Stimulated activated CD8-positive, alpha-beta memory T cell treated with anti-CD3 and anti-CD28 coated beads, Interleukin-7, amount 100 ng/mL, for 24 hours (primary cell): ENCODE results near the gene IGFN1.

Experiments
- DNase-seq: peaks from one replicate; pipeline ENCODE4 v3.0.0-alpha.2; 2020; ENCODE audit warnings: low read depth

The IGFN1 gene

DNA sequence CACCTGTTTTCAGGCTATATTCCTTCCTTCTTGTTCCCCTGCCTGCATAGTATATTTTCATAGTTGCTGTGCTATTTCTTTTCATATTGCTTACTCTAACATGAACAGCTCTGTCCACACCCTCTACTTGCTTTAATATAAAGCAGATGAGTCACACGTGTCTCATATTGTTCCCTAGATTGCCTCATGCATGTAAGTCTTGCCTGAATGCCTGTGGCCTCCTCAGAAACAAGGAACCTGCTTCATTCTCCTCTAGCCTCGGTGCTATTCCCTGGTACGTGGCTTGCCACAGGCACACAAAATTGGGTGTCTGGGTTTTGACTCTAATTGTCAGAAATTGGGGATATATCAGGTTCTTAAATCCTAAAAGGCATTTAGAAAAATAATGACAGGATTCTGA is 76.2 kb downstream of the IGFN1 start:
- DNase-seq: no peak

DNA sequence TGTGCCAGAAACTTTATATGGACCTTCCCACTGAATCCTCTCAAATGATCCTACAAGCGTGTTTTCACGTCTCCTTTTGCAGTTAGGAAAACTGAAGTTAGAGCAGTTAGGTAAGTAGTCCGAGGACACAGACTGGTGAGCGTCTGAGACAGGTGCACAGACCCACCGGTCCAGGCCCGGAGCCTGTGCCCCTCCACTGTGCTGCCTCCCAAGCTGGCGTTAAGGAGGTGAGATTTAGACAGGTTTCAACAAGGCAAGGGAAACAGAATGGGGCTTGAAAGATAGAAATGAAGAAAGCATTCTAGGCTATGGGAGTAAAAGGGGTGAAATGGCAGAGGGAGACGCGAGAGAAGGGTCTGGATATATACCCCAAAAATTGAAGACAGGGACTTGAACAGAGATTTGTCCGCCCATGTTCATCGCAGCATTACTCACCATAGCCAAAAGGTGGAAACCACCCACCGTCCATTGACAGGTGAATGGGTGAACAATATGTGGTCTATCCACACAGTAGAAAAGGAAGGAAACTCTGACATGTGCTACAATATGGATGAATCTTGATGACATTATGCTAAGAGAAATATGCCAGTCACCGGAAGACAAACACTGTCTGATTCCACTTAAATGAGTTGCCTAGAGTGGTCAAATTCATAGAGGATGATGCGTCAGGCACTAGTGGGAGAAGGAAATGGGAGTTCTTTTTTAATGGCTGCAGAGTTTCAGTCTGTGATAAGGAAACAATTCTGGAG is 77.0 kb downstream of the IGFN1 start:
- DNase-seq: no peak

- no peak for DNase-seq
These were observed 78.1 kb downstream of the IGFN1 start for GRCh38 chr1:201268604-201269151.

GRCh38 chr1:201269281-201269680 is 78.7 kb downstream of the IGFN1 start:
- no peak for DNase-seq

- DNase-seq: no peak
These were observed 79.3 kb downstream of the IGFN1 start for GRCh38 chr1:201269900-201270410.

DNA sequence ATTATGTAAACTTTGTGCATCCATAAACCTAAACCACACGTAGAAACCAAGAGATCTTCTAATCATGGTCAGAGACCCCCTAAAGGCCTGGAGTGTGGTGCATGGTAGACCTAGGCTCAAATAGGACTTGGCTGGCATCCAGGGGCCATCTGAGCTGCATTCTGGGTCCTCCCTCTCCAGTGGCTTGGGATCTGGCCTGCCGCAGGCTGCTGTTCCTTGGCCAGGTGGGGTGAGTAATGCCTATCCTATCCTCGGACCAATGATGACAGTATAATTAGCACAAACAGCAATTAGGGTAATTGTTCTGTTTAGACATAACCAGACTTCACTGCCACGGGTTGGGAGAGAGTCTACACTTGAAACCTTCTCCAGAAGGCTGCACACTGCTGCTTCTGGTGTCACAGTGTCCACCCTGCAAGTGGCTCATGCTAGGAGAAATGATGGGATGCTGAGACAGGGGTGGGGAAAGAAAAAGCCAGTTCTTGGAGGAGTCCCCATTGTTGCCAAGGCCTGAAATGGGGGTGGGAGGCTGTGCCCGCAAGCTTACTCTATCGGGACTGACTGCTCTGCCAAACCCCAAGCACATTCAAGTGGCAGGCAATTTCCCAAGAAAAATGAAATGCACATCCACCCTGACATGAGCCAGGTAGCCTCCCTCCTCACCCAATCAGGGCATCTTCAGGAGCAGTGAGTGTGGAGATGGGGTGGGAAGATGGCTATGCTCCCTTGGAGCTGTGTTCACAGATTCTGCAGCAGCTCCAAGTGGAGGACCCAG is 80.2 kb downstream of the IGFN1 start:
- no peak for DNase-seq

GRCh38 chr1:201272799-201273198 is 82.2 kb downstream of the IGFN1 start:
- DNase-seq: no peak

DNA sequence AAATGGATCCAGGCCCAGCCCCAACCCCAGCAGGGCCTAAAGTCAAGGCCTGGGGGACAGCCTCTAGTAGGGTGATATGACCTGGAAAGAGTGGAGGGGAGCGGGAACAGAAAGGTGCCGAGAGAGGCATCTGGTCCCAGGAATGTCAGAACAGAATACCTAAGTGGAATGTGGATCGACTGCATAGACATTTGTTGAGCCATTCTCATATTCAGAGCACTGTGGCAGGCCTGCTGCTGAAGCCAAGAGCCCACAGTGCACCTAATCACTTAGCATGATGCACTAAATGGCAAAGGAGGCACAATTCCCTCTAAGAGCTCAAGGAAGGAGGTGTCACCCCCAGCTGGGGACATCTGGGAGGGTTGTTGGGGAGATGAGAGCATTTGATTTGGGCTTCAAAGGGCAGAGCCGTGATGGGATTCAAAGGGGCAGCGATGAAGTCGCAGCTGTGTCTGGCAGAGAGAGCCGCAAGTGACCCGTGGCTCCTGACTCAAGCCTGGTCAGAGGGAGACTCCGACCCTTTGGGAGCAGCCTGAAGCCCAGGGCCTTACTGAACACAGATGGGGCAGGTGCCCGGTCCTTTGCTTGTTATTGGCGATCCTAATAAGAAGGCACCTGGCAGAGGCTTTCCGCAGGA is 84.1 kb downstream of the IGFN1 start:
- no peak for DNase-seq

- DNase-seq: no peak
These were observed 84.6 kb downstream of the IGFN1 start for GRCh38 chr1:201275253-201275666.

DNA sequence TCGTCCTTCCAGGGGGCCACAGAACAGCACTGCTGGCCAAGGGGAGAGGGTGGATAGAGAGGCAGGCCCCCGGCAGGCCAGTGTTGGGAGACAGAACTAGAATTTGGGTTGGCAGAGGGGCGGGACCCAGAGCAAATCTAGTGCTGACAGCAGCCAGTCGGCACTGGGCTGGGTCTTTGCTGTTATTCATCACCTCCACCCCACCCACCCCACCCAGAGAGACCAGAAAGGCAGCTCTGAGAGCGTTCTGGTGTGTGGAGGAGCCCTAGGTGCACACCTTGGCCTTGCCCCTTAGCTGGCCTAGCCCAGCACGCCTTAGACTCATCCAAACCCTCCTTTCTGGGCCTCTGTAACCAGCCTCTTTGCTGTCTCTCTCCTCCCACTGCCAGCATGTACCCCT is 86.3 kb downstream of the IGFN1 start:
- DNase-seq: no peak

GRCh38 chr1:201277441-201277840 is 86.8 kb downstream of the IGFN1 start:
- DNase-seq: no peak
